ENCODE measurements around the gene LMO7.
"Not testable (repeated sequence)": the region's sequence is repeated elsewhere in the genome, so short reads cannot be mapped to it uniquely, and the experiment has no call there.

Gene LMO7

GRCh38 chr13:75648446-75648845 is 12.3 kb downstream of the LMO7 start:
- no peak for DNase-seq

- DNase-seq: no peak
These were observed 14.9 kb downstream of the LMO7 start for GRCh38 chr13:75651013-75651412.

- DNase-seq: no peak
These were observed 16.6 kb downstream of the LMO7 start for GRCh38 chr13:75652726-75653125.

- DNase-seq: no peak
These were observed 20.4 kb downstream of the LMO7 start for GRCh38 chr13:75656425-75656989.

GRCh38 chr13:75657111-75657510 is 21.0 kb downstream of the LMO7 start:
- DNase-seq: no peak

GRCh38 chr13:75660694-75661093 is 24.6 kb downstream of the LMO7 start:
- DNase-seq: no peak

GRCh38 chr13:75661443-75661842 is 25.3 kb downstream of the LMO7 start:
- DNase-seq: no peak

GRCh38 chr13:75666646-75667351 is 30.7 kb downstream of the LMO7 start:
- DNase-seq: no peak

GRCh38 chr13:75669706-75670105 is 33.6 kb downstream of the LMO7 start:
- DNase-seq: no peak

GRCh38 chr13:75670496-75670895 is 34.4 kb downstream of the LMO7 start:
- DNase-seq: no peak

- DNase-seq: no peak
These were observed 39.3 kb downstream of the LMO7 start for GRCh38 chr13:75675421-75675820.

- DNase-seq: no peak
These were observed 43.3 kb downstream of the LMO7 start for GRCh38 chr13:75679459-75679858.

- DNase-seq: not testable (repeated sequence)
These were observed 44.1 kb downstream of the LMO7 start for GRCh38 chr13:75680251-75680650.

GRCh38 chr13:75682326-75682725 is 46.2 kb downstream of the LMO7 start:
- DNase-seq: no peak

- DNase-seq: no peak
These were observed 49.1 kb downstream of the LMO7 start for GRCh38 chr13:75685239-75685697.

- peak; percentile 11 for DNase-seq
These were observed 51.1 kb downstream of the LMO7 start for GRCh38 chr13:75687150-75687763.

- no peak for DNase-seq
These were observed 53.6 kb downstream of the LMO7 start for GRCh38 chr13:75689686-75690085.

- DNase-seq: no peak
These were observed 54.5 kb downstream of the LMO7 start for GRCh38 chr13:75690607-75691006.

GRCh38 chr13:75691183-75691582 is 55.1 kb downstream of the LMO7 start:
- DNase-seq: no peak

GRCh38 chr13:75693227-75693626 is 57.1 kb downstream of the LMO7 start:
- DNase-seq: no peak

- DNase-seq: no peak
These were observed 58.6 kb downstream of the LMO7 start for GRCh38 chr13:75694722-75695121.

GRCh38 chr13:75695908-75696307 is 59.8 kb downstream of the LMO7 start:
- peak; percentile 42 for DNase-seq

- no peak for DNase-seq
These were observed 62.9 kb downstream of the LMO7 start for GRCh38 chr13:75699062-75699461.

GRCh38 chr13:75699717-75700116 is 63.6 kb downstream of the LMO7 start:
- DNase-seq: not testable (repeated sequence)
